Gastrocnemius medialis (tissue), 4 donors: ENCODE measurements around the gene OSBPL10.

ENCODE experiments used
- CTCF ChIP-seq, 5 experiments: fragments of 450-650 bp in 3 of 5; fragments of 200-600 bp in 2 of 5; sonication (generic) in 2 of 5; IDR thresholded peaks in 4 of 5; conservative IDR thresholded peaks in 1 of 5; 1 replicate in 4 of 5; 2 replicates in 1 of 5; pipeline ENCODE4 v1.5.1; 2016 to 2019; ENCODE audit warnings: antibody characterized with exemption in 5 of 5, mild to moderate bottlenecking in 3 of 5, moderate library complexity in 3 of 5
- POLR2A ChIP-seq, 2 donors: fragments of 450-650 bp; IDR thresholded peaks; one replicate each; pipeline ENCODE4 v1.6.1; 2017; ENCODE audit warnings: antibody characterized with exemption in 2 of 2, mild to moderate bottlenecking in 2 of 2, moderate library complexity in 2 of 2

GRCh38 chr3:31798840-31799239 is 182.2 kb downstream of the OSBPL10 start:
- no peak for TF ChIP-seq CTCF (IDR thresholded peaks at IDR 0.05 in 4 of 5, conservative IDR thresholded peaks at IDR 0.05 in 1 of 5)
- TF ChIP-seq POLR2A (IDR thresholded peaks at IDR 0.05) = no peak
